Liver (tissue), 3 donors: ENCODE measurements around the gene ENG.

Experiments used
- CTCF ChIP-seq: fragments of 150-350 bp; IDR thresholded peaks from 2 replicates; pipeline ENCODE4 v1.5.1; 2017; ENCODE audit warnings: improper control_type of control experiment, low read depth, low read length; ENCODE audit not compliant: missing input control
- FOXA1 ChIP-seq: IDR thresholded peaks from 2 replicates; pipeline ENCODE4 v1.6.1; 2016; ENCODE audit warnings: antibody characterized with exemption
- REST ChIP-seq: IDR thresholded peaks from 2 replicates; pipeline ENCODE4 v1.6.1; 2016; ENCODE audit warnings: antibody characterized with exemption, mild to moderate bottlenecking
- SP1 ChIP-seq: IDR thresholded peaks from 2 replicates; pipeline ENCODE4 v1.6.1; 2018; ENCODE audit warnings: antibody characterized with exemption, mild to moderate bottlenecking
- TAF1 ChIP-seq: conservative IDR thresholded peaks from 2 replicates; pipeline ENCODE4 v1.6.1; 2016; ENCODE audit warnings: antibody characterized with exemption, mild to moderate bottlenecking
- YY1 ChIP-seq: IDR thresholded peaks from 2 replicates; pipeline ENCODE4 v1.6.1; 2016; ENCODE audit warnings: antibody characterized with exemption, mild to moderate bottlenecking
- donor health status: healthy.
- donor health status: healthy.

- no peak for TF ChIP-seq CTCF
- no peak for TF ChIP-seq REST
- TF ChIP-seq TAF1 = no peak
- TF ChIP-seq YY1 = no peak
- TF ChIP-seq SP1 = no peak
- no peak for TF ChIP-seq FOXA1
These were observed 18.1 kb upstream of the ENG start for GRCh38 chr9:127872369-127873222.
